BJ (cell line): Measurements from ENCODE around the gene H2BK1. TPM values are rescaled to one million over a fixed set of nuclear protein-coding genes. Genes with fewer than 3 reads are reported as not detected.

Experiments used
- CTCF ChIA-PET: fragments of 350-600 bp; formaldehyde crosslinking; extraction: SDS; loops from one replicate; lab custom pipeline; 2021; ENCODE audit warnings: antibody characterized with exemption, inconsistent platforms; lab: Yijun Ruan, JAX
- POLR2A ChIA-PET: fragments of 300-600 bp; sonication (Branson Sonifier 250); formaldehyde crosslinking; extraction: SDS; loops from one replicate; lab custom pipeline; 2021; ENCODE audit warnings: antibody characterized with exemption; lab: Charles Lee
- DNase-seq: peaks from one replicate; pipeline ENCODE4 v3.0.0-alpha.2; 2011; ENCODE audit warnings: low read depth
- H3K27me3 ChIP-seq: 2 replicates; pipeline ENCODE4 v1.6.0; 2011; ENCODE audit warnings: low read length; ENCODE audit not compliant: control insufficient read depth, insufficient read depth
- H3K36me3 ChIP-seq: 2 replicates; pipeline ENCODE4 v1.5.1; 2011; ENCODE audit warnings: low read length; ENCODE audit not compliant: control insufficient read depth, insufficient read depth
- H3K4me3 ChIP-seq: 2 replicates; pipeline ENCODE4 v1.5.1; 2011; ENCODE audit warnings: low read depth, mild to moderate bottlenecking, control low read depth, low read length
- CTCF ChIP-seq: IDR thresholded peaks from 2 replicates; pipeline ENCODE4 v1.5.1; 2011; ENCODE audit warnings: low read depth, mild to moderate bottlenecking, control low read depth, inconsistent platforms, low read length, moderate library complexity; ENCODE audit not compliant: insufficient read depth
- polyA plus RNA-seq: library from polyadenylated mRNA; depleted of rRNA; stranded (reverse); fragments of >200 nt; gene quantifications from 2 replicates; pipeline ENCODE4 v1.2.3, GENCODE V29; 2011

Gene H2BK1
- polyA plus RNA-seq, 1 experiment = not detected

DNA sequence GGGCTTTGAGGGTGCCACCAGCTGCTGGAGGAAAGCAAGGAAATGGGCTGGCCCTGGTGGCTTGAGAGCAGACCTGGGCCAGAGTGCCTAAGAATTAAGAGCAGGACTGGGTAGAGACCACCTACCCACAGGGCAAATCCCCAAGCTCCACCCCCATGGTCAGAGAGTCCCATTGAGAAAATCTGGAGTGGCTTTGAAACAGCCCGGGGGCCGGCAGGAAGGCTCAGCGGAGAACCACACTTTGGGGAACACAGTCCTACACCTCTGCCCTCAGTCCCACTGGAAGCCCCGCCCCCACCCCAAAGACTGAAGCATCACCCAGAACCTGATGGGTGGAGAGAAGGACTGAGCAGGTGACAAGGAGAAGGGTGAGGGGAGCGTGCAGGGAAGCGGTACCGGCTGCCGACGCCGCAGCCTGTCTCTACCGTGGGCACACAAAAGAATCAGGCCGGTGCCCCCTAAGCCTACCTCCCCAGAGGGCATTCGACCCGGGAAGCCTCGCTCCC, 34.6 kb upstream of the H2BK1 start:
- POLR2A ChIA-PET = interaction anchor here (0.6 kb wide), 1 partner anchor 64 kb away, joined by 5 read pairs; no protein-coding TSS in a partner anchor
- H3K4me3 ChIP-seq = peak overlapping the region; percentile 32; the same call in 1 of the 2 replicates

DNA sequence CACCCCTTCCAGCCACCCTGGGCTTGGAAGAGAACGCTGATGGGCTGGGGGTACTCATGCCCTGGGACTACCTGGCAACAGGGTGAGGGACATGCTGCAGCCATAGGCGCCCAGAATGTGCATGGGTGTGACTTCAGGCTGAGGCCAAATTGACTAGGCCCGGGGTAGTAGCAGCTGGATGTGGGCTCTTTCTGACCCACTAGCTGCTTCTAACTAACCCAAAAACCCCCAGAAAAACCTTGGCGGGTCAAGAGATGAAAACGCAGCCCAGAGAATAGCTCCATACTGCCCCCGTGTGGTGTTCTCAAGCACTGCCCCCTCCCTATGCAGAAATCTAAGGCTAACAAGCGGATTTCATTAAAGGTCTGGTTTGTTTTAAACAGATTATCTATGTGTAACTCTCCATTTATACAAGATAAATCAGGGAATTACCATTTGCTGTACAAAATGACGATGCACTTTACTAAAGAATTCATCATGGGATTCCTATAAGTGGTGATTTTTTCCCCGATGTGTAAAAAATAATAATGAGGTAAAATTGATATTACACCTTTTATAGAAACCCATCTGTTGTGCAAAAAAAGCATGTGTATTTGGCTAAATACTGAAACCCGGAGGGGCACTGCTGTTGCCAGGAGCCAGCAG, 34.0 kb upstream of the H2BK1 start:
- Histone ChIP-seq H3K27me3 (no peaks in the 10 kb centered on the region), H3K36me3 (peaks cover 12% of the 10 kb centered on the region), H3K4me3 (no peak overlapping the region)
- DNase-seq = no peak
- ChIA-PET POLR2A (interaction anchor here (0.6 kb wide), 1 partner anchor 65 kb away, joined by 5 read pairs; no protein-coding TSS in a partner anchor), CTCF (interaction anchor here (0.6 to 2.6 kb wide), 20 partner anchors 8 to 1463 kb away, joined by 3 to 15 read pairs (median 4); partner anchors contain the start of genes ABCF2, CHPF2 and NUB1)
- peak; percentile 94 for TF ChIP-seq CTCF

More for the DNA sequence above, 34.6 kb upstream of the H2BK1 start:
- Histone ChIP-seq H3K27me3 (no peaks in the 10 kb centered on the region), H3K36me3 (peaks cover 10% of the 10 kb centered on the region)
- no peak for DNase-seq
- CTCF ChIA-PET = interaction anchor here (0.9 to 2.6 kb wide), 15 partner anchors 8 to 114 kb away, joined by 3 to 15 read pairs (median 4); partner anchors contain the start of genes ABCF2, CHPF2 and NUB1
- no peak for TF ChIP-seq CTCF

DNA sequence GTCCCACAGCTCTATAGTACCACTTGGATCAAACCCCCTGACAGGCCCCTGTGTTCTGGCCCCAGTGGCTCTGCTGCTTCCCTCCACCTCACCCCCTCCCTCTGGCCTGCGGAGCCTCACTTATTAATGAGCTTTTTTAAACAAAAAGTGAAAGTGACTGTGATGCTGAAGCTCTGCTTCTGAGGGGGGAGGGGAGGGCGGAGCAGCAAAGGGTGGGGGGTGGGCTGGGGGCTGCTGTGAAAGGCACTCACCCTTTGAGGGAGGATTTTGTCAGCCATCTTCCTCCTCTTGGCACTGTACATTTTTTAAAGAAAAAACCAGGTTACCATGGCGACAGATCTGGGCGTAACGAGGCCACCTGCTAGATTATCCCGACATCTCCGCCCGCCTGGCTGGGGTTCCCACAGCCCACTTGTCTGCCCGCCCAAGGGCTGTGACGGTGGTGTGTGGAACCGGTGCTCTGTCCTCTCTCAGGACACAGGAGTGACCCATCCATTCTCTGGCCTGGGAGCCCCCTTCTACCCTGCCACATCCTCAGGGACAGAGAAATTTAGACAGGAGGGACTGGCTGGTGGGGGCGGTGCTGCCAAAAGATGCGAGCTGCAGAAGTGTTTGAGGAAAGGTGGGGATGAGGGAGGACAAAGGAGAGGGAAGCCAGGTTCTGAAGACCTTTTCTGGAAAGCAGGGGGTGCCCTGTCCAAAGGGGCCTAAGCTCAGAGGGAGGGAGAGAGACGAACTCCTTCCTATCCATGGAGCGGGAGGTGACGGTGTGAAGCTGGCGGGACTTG, 33.3 kb upstream of the H2BK1 start:
- no peak overlapping the region for H3K4me3 ChIP-seq
- no peak for TF ChIP-seq CTCF
- ChIA-PET POLR2A (interaction anchor here (0.6 kb wide), 1 partner anchor 230 kb away, joined by 3 read pairs; no protein-coding TSS in a partner anchor), CTCF (interaction anchor here (0.6 to 2.6 kb wide), 22 partner anchors 9 to 1463 kb away, joined by 3 to 15 read pairs (median 4); partner anchors contain the start of genes ABCF2, CHPF2 and NUB1)
- H3K36me3 ChIP-seq = peaks cover 18% of the 10 kb centered on the region
- no peaks in the 10 kb centered on the region for H3K27me3 ChIP-seq
- DNase-seq = no peak

GRCh38 chr7:151243045-151243349, 32.7 kb upstream of the H2BK1 start:
- no peak for TF ChIP-seq CTCF
- no peaks in the 10 kb centered on the region for H3K27me3 ChIP-seq
- POLR2A ChIA-PET = interaction anchor here (0.6 kb wide), 1 partner anchor 229 kb away, joined by 3 read pairs; no protein-coding TSS in a partner anchor
- DNase-seq = no peak
- H3K4me3 ChIP-seq = no peak overlapping the region
- H3K36me3 ChIP-seq = peaks cover 19% of the 10 kb centered on the region
- CTCF ChIA-PET = interaction anchor here (0.6 to 2.6 kb wide), 8 partner anchors 9 to 887 kb away, joined by 3 to 15 read pairs (median 4); partner anchors contain the start of gene ABCF2
